Stimulated activated CD4-positive, alpha-beta T cell treated with anti-CD3 and anti-CD28 coated beads, Interleukin-1b, Interleukin-23, amount 100 ng/mL, for 1 hour (primary cell): ENCODE data around the gene OR4F29.
"Not testable (repeated sequence)": the region's sequence is repeated elsewhere in the genome, so short reads cannot be mapped to it uniquely, and the experiment has no call there.

ENCODE experiments used
- DNase-seq, 2 donors: peaks; one replicate each; pipeline ENCODE4 v3.0.0-alpha.2; 2020; ENCODE audit warnings: low read depth in 2 of 2

The OR4F29 gene

GRCh38 chr1:451578-451977 is at the start of gene OR4F29:
Gene OR4F29, minus strand, starts transcription at chr1:451678. Its CDS starts 0 bp downstream, at chr1:451678.
- DNase-seq: not testable (repeated sequence)
